GM12878 (cell line): ENCODE results near the gene LZTFL1. TPM values are rescaled to one million over a fixed set of nuclear protein-coding genes. Genes with fewer than 3 reads are reported as not detected.

Source experiments
- ATAC-seq: fragments of 200-7000 bp; cut with Tn5 transposase; 3 replicates; pipeline ENCODE4 v1.9.1; 2020; ENCODE audit warnings: mild to moderate bottlenecking, moderate library complexity
- BruUV-seq: library from RNA; stranded (reverse); fragments of 400-500 nt; replicated peaks from 2 replicates; lab custom pipeline; 2021; lab: Mats Ljungman, UMichigan
- CTCF ChIA-PET: fragments of 300-600 bp; sonication (Branson Sonifier 250); formaldehyde crosslinking; extraction: SDS; loops from one replicate; lab custom pipeline; 2021; ENCODE audit warnings: inconsistent platforms; lab: Yijun Ruan, JAX
- POLR2A ChIA-PET: fragments of 350-600 bp; formaldehyde crosslinking; extraction: SDS; loops from one replicate; lab custom pipeline; 2021; ENCODE audit warnings: inconsistent platforms; lab: Charles Lee
- RAD21 ChIA-PET: fragments of 300-600 bp; sonication (Branson Sonifier 250); formaldehyde crosslinking; loops from one replicate; lab custom pipeline; 2023; ENCODE audit warnings: antibody characterized with exemption; ENCODE audit not compliant: unreplicated experiment; lab: Charles Lee
- SMC1A ChIA-PET: fragments of 300-600 bp; sonication (Branson Sonifier 250); formaldehyde crosslinking; loops from one replicate; lab custom pipeline; 2023; ENCODE audit not compliant: unreplicated experiment, uncharacterized antibody; lab: Charles Lee
- DNase-seq: peaks from one replicate; pipeline ENCODE4 v3.0.0-alpha.2; 2011; ENCODE audit warnings: low read depth, low spot score
- FAIRE-seq: peaks from 3 replicates; lab custom pipeline; 2011; peaks lifted over from hg19 to GRCh38; lab: Jason Lieb, UNC
- H2AFZ ChIP-seq: 2 replicates; pipeline ENCODE4 v1.6.0; 2011; ENCODE audit warnings: low read depth, low read length, control low read depth; ENCODE audit not compliant: control insufficient read depth
- H3K27ac ChIP-seq: 2 replicates; pipeline ENCODE4 v1.5.1; 2011; ENCODE audit warnings: control low read depth; ENCODE audit not compliant: control insufficient read depth, insufficient read depth
- H3K27me3 ChIP-seq, 2 experiments: replicated peaks in 1 of 2; 2 replicates each; pipeline versions ENCODE4 v1.6.0 to v1.6.1; 2011; ENCODE audit warnings: low read length in 1 of 2; ENCODE audit not compliant: control insufficient read depth in 2 of 2, insufficient read depth in 2 of 2
- H3K36me3 ChIP-seq, 2 experiments: 2 replicates each; pipeline ENCODE4 v1.5.1; 2011; ENCODE audit warnings: low read length in 1 of 2; ENCODE audit not compliant: control insufficient read depth in 2 of 2, insufficient read depth in 2 of 2
- H3K4me1 ChIP-seq: 2 replicates; pipeline ENCODE4 v1.6.1; 2011; ENCODE audit warnings: mild to moderate bottlenecking, low read length, moderate library complexity, mixed read lengths; ENCODE audit not compliant: control insufficient read depth, insufficient read depth
- H3K4me2 ChIP-seq: 2 replicates; pipeline ENCODE4 v1.6.0; 2011; ENCODE audit warnings: control low read depth; ENCODE audit not compliant: control insufficient read depth, insufficient read depth
- H3K4me3 ChIP-seq: fragments of 200-600 bp; sonication (generic); 2 replicates; pipeline ENCODE4 v1.5.1; 2016
- H3K79me2 ChIP-seq: 2 replicates; pipeline ENCODE4 v1.6.0; 2011; ENCODE audit warnings: low read length; ENCODE audit not compliant: control insufficient read depth, insufficient read depth
- H3K9ac ChIP-seq: 2 replicates; pipeline ENCODE4 v1.8.0; 2011; ENCODE audit warnings: low read length, control low read depth, mixed read lengths; ENCODE audit not compliant: control insufficient read depth, insufficient read depth
- H3K9me3 ChIP-seq: replicated peaks from 3 replicates; pipeline ENCODE4 v1.5.1; 2011; ENCODE audit warnings: mild to moderate bottlenecking, low read length; ENCODE audit not compliant: control insufficient read depth, insufficient read depth
- H4K20me1 ChIP-seq: 2 replicates; pipeline ENCODE4 v1.6.0; 2011; ENCODE audit not compliant: control insufficient read depth, insufficient read depth
- BCL3 ChIP-seq: IDR thresholded peaks from 2 replicates; pipeline ENCODE4 v1.6.1; 2011; ENCODE audit warnings: borderline replicate concordance, low read depth, mild to moderate bottlenecking, moderate library complexity, low read length; ENCODE audit not compliant: insufficient read depth, poor library complexity, severe bottlenecking
- BMI1 ChIP-seq: fragments of 450-650 bp; IDR thresholded peaks from 2 replicates; pipeline ENCODE4 v1.6.1; 2016; ENCODE audit warnings: mild to moderate bottlenecking, moderate library complexity, borderline replicate concordance
- IKZF1 ChIP-seq: fragments of 450-650 bp; conservative IDR thresholded peaks from 2 replicates; pipeline ENCODE4 v1.6.1; 2017; ENCODE audit warnings: antibody characterized with exemption, mild to moderate bottlenecking
- IRF5 ChIP-seq: fragments of 450-650 bp; IDR thresholded peaks from 2 replicates; pipeline ENCODE4 v1.6.1; 2017; ENCODE audit warnings: borderline replicate concordance
- MLLT1 ChIP-seq: fragments of 450-650 bp; IDR thresholded peaks from 2 replicates; pipeline ENCODE4 v1.6.1; 2016; ENCODE audit warnings: mild to moderate bottlenecking
- SIX5 ChIP-seq: IDR thresholded peaks from 2 replicates; pipeline ENCODE4 v1.6.1; 2011; ENCODE audit warnings: mild to moderate bottlenecking, low read depth, low read length, moderate library complexity; ENCODE audit not compliant: severe bottlenecking
- WGBS: methylation state at CpG from one replicate; pipeline ENCODE4 v1.1.6; 2016; ENCODE audit warnings: low lambda C conversion rate; ENCODE audit not compliant: insufficient replicate concordance, insufficient coverage; ENCODE audit errors: missing lambda C conversion rate; 5-methylcytosine and 5-hydroxymethylcytosine counted together
- in situ Hi-C: fragments of 300-500 bp; cut with MboI; formaldehyde crosslinking; loops from 9 replicates; pipeline ENCODE4 v1.14.3; 2018; ENCODE audit warnings: mixed read lengths
- intact Hi-C: fragments of 100-400 bp; cut with micrococcal nuclease; formaldehyde crosslinking; loops from one replicate; pipeline ENCODE4 v1.14.2; 2022; ENCODE audit not compliant: unreplicated experiment
- polyA plus RNA-seq, 11 experiments: library from polyadenylated mRNA; depleted of rRNA in 4 of 11; unstranded in 6 of 11; stranded (reverse) in 5 of 11; fragments of >200 nt; fragmentation: Nextera tagmentation in 4 of 11; fragmentation: Illumina TruSeq in 1 of 11; extraction: Ambion mirVana in 4 of 11; extraction: Trizol in 1 of 11; gene quantifications; 1 replicate in 1 of 11; 2 replicates in 10 of 11; pipeline versions ENCODE4 v1.2.1 to v1.2.3, GENCODE V29; 2011 to 2016; ENCODE audit warnings: inconsistent platforms in 2 of 11, missing spikeins in 2 of 11, low read depth in 1 of 11
- total RNA-seq, 4 experiments: library from RNA; depleted of rRNA in 3 of 4; stranded (reverse); fragments of >200 nt in 3 of 4; fragmentation: Illumina TruSeq in 1 of 4; extraction: Trizol in 1 of 4; gene quantifications; 2 replicates each; pipeline versions ENCODE4 v1.2.1 to v1.2.3, GENCODE V29; 2013 to 2021

LZTFL1 gene
- total and polyA plus RNA-seq, 10 of the 15 experiments (the other 5 are each of a cell fraction or from before 2014, with no cell fraction given) = 9.8 to 74.1 (median 11.9) TPM

- TF ChIP-seq BCL3 (peak; percentile 28), IKZF1 (0 out of 2 replicates have a peak, but pooled peaks have one; percentile 37), SIX5 (no peak), IRF5 (no peak)
These were observed 45.8 kb downstream of the LZTFL1 start, which contains the start of gene SLC6A20 (continued) for GRCh38 chr3:45795882-45796765.

- H3K9me3 ChIP-seq = no peaks in the 10 kb centered on the region
- intact Hi-C loops = no loop called here
- H3K27me3 ChIP-seq = peaks cover 2 to 17% of the 10 kb centered on the region in 2 experiments; a peak in 3 of 4 replicates
- H3K4me3 ChIP-seq = peak overlapping the region; percentile 28; the same call in 1 of the 2 replicates
- in situ Hi-C loops = no loop called here
- SMC1A ChIA-PET = no interaction called here
- no peak overlapping the region for H2AFZ ChIP-seq
- H3K36me3 ChIP-seq = no peaks in the 10 kb centered on the region
- CTCF ChIA-PET = interaction anchor here (0.9 to 1.6 kb wide), 2 partner anchors 35 to 134 kb away, joined by 3 to 6 read pairs; no protein-coding TSS in a partner anchor
- no peaks in the 10 kb centered on the region for H4K20me1 ChIP-seq
- H3K79me2 ChIP-seq = no peaks in the 10 kb centered on the region
- H3K27ac ChIP-seq = no peak overlapping the region
- RAD21 ChIA-PET = no interaction called here
- WGBS = 48% methylated on average over 14 of the region's 14 CpGs
- ATAC-seq = no peak
- BruUV-seq = no TSS peak
- POLR2A ChIA-PET = no interaction called here
- no peak for DNase-seq
- peaks cover 5% of the 10 kb centered on the region for H3K4me1 ChIP-seq
- no peak for FAIRE-seq
- no peak overlapping the region for H3K9ac ChIP-seq
- peak overlapping the region; percentile 45 for H3K4me2 ChIP-seq
- TF ChIP-seq MLLT1 = no peak
- TF ChIP-seq BMI1 = peak; percentile 82
These were observed 46.4 kb downstream of the LZTFL1 start for GRCh38 chr3:45795509-45795881.
